GM18873 (cell line): ENCODE measurements around the gene CCDC107.

Experiments
- ATAC-seq: cut with Tn5 transposase; IDR thresholded peaks from one replicate; pipeline ENCODE4 v1.9.1; 2021; ENCODE audit warnings: mild to moderate bottlenecking, moderate library complexity, moderate number of reproducible peaks; ENCODE audit not compliant: unreplicated experiment, low FRiP score

Gene CCDC107

DNA sequence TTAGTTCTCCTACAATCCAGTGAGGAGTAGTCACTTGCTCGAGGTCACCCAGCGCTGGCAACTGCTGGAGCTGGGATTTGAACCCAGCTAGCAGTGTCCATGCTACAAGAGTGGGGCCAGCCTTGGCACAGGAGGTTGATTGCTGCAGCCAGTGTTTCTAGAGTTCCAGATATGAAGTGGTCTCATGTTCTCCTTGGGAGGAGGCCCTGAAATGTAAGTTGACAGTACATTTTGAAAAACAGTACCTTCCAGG lies 802 bp downstream of the CCDC107 start:
- no peak for ATAC-seq

DNA sequence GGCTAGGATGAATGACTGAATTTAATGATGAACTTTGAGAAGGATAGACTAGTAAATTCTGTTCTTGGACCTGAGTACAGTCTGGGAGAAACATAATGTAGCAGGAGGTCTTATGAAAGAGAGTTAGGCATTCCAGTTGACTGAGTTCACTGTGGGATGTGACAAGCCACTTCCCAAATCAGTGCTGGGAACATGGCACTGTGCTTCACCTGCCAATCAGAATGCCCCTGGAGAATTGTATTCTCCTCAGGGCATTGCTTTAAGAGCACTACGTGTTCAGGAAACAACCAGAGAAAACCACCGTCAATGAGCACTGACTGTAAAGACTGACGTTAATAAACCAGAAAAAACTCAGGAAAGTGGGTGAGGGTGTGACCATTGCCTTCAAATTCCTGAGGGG lies 1.2 kb downstream of the CCDC107 start:
- no peak for ATAC-seq

- ATAC-seq: no peak
Observed at GRCh38 chr9:35660966-35661415, 2.9 kb downstream of the CCDC107 start.

DNA sequence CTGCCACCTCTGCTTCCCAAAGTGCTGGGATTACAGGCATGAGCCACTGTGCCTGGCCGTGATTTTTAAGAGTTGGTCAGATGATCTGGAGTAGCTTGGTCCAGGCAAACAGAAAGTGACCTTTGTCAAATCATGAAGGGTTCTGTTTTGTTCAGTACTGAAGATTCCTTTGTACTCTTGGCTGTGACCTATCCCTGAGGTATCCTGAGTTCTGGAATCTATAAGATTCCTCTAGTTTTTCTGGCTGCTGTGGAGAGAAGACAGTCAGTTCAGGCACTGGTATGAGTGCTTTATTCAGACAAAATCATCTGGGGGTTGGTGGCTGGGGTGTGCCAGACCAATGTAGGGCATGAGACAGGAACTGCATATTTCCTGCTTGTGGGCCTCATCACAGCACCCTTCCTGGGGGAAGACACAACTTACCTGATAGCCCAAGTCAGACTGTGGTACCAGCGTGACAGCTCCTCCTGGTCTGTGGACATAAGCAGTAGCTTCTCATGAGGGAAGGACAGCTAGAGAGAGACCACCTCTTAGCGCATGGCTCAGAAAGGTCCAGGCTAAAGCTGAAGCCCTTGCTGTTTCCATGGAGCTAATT lies 3.8 kb downstream of the CCDC107 start:
- ATAC-seq: no peak

DNA sequence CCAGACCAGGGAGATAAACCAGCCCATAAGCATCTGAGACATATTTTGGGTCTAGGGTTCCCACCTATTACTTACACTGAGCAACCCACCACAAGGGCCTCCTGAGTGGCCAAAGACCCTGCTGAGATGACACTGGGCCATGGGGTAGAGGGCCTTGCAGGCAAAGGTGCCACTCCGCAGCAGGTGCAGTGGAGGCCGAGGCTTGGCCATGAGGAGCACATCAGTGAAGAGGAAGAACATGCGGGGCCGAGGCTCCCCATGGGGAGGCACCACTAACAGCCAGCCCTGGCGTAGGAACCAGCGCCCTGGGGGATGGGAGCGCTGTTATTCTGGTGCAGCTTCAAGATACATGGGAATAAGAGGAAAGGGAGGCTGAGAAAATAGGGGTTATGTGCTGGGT lies 4.3 kb downstream of the CCDC107 start:
- no peak for ATAC-seq

DNA sequence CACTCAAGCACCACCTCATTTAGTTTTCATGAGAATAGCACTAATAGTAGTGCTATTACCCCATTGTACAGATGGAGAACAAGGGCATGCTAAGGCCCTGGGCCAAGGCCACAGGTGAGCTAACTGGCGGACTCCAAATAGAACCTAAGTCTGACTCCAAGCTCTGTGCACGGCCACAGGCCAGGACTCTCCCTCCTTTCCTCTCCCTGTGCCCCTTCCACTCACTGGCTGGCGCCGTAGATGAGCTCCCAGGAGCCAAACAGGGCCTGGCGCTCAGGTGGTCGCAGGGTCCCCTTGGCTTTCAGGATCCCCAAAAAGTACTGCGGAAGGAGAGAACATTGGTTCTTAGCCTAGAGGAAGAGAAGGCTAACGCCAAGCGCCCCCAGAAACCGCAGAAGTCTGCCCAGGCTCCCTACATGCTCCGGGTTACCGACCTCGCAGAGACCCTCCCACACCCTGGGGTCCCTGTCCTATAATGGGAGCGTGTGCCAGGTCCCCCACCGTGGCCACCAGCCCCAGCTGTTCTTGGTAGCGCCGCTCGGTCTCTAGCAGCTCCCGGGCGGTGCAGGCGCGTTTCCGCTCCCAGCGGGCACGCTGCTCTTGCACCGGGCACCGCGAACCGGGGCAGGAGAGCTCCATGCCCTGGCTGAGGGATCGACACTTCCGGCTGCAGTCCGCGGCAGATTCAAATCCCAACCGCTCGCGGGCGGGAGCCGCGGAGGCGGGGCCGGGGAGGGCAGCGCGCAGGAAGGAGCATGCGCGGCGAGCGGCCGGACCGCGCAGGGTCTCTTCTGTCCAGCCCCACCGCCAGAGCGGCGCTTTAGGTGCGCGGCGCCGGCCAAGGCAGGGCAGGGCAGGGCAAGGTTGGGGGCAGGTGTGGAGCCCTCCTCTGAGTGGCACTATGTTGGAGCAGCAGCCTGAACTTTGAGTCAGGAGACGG lies 6.7 kb downstream of the CCDC107 start, which contains the start of gene ARHGEF39:
TSS of gene ARHGEF39 (minus strand) at position 665 of the 940 bp plus-strand sequence. CDS start at position 639, 26 bp downstream.
- peak; percentile 43 for ATAC-seq

- ATAC-seq: no peak
Observed at GRCh38 chr9:35665471-35665818, 7.4 kb downstream of the CCDC107 start.

GRCh38 chr9:35666045-35666444 lies 8.0 kb downstream of the CCDC107 start:
- no peak for ATAC-seq

DNA sequence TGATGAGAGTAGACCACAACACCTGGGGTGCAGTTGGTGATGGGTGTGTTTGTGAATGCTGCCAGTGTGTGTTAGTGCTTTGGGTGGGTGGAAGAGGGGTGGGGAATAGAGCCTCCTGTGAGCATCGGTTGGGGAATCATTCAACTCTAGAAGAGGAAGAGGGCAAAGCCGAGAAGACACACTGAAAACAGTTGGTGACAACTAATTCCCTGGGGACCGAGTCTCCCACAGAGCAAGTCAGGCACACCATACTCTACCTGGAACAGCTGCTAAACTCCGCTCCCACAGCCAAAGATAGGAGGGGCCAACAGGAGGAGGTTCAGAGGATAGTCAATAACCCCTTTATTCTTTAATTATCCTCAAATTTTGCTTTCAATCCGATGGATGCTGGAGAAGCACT lies 8.5 kb downstream of the CCDC107 start:
- ATAC-seq: no peak

DNA sequence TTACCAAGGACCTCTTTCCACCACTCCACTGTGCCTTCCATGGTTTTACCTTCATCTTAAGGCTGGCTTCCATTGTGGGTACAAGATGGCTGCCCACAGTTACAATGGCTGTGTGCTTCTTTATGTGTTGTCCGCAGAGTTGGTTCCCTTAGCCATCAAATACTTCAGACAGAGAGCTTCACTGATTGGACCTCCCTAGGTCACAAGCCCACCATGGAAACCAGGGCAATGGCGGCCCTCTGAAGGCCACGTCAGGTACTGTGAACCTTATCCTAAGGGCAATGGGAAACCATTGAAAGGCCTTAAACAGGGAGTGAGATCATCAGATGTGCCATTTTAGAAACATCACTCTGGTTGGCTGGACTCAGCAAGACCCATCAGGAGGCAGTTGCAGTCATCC lies 9.8 kb downstream of the CCDC107 start:
- no peak for ATAC-seq

- no peak for ATAC-seq
Observed at GRCh38 chr9:35669331-35670145, 11.4 kb downstream of the CCDC107 start.

- no peak for ATAC-seq
Observed at GRCh38 chr9:35673132-35674024, 15.3 kb downstream of the CCDC107 start, which contains the start of gene CA9. Gene CA9 (plus strand): TSS chr9:35673928. CDS start chr9:35673960, 32 bp downstream.

DNA sequence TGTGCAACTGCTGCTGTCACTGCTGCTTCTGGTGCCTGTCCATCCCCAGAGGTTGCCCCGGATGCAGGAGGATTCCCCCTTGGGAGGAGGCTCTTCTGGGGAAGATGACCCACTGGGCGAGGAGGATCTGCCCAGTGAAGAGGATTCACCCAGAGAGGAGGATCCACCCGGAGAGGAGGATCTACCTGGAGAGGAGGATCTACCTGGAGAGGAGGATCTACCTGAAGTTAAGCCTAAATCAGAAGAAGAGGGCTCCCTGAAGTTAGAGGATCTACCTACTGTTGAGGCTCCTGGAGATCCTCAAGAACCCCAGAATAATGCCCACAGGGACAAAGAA lies 15.9 kb downstream of the CCDC107 start:
- ATAC-seq: no peak

- no peak for ATAC-seq
Observed at GRCh38 chr9:35675204-35675603, 17.1 kb downstream of the CCDC107 start.

GRCh38 chr9:35675732-35676392 lies 17.8 kb downstream of the CCDC107 start:
- no peak for ATAC-seq

- ATAC-seq: no peak
Observed at GRCh38 chr9:35679091-35679490, 21.0 kb downstream of the CCDC107 start.

- no peak for ATAC-seq
Observed at GRCh38 chr9:35679766-35680330, 21.8 kb downstream of the CCDC107 start.

DNA sequence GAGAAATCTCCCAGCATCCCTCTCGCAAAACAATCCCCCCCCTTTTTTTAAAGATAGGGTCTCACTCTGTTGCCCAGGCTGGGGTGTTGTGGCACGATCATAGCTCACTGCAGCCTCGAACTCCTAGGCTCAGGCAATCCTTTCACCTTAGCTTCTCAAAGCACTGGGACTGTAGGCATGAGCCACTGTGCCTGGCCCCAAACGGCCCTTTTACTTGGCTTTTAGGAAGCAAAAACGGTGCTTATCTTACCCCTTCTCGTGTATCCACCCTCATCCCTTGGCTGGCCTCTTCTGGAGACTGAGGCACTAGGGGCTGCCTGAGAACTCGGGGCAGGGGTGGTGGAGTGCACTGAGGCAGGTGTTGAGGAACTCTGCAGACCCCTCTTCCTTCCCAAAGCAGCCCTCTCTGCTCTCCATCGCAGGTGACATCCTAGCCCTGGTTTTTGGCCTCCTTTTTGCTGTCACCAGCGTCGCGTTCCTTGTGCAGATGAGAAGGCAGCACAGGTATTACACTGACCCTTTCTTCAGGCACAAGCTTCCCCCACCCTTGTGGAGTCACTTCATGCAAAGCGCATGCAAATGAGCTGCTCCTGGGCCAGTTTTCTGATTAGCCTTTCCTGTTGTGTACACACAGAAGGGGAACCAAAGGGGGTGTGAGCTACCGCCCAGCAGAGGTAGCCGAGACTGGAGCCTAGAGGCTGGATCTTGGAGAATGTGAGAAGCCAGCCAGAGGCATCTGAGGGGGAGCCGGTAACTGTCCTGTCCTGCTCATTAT lies 22.4 kb downstream of the CCDC107 start:
- peak; percentile 73 for ATAC-seq
